Kidney tubule cell (primary cell): Measurements from ENCODE around the gene ZNF273.
A peak's percentile ranks its signal among the peaks of the same experiment; 100 is the strongest.
"Not testable (repeated sequence)": the region's sequence is repeated elsewhere in the genome, so short reads cannot be mapped to it uniquely, and the experiment has no call there.

Experiments used
- DNase-seq: peaks from one replicate; pipeline ENCODE4 v3.0.0-alpha.2; 2018; ENCODE audit warnings: low spot score

The ZNF273 gene

DNA sequence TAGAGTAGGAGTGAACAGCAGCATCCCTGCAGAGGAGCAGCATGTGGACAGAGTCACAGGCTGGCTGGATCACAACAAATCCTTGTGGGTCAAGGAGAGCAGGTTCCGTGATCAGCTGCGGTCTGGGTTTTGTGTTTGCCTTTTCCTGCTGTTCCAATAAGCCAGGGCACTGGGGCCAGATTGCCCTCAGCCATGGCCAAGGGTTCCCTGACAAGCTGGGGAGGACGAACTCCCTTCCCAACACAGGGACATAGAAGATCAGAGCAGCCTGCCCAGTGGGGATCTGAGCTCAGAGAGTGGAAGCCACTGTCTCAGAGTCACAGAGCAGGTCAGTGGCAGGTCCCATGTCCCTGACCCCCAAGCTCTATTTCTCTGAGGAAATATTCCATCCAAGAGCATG lies 12.8 kb upstream of the ZNF273 start:
- DNase-seq: not testable (repeated sequence)

DNA sequence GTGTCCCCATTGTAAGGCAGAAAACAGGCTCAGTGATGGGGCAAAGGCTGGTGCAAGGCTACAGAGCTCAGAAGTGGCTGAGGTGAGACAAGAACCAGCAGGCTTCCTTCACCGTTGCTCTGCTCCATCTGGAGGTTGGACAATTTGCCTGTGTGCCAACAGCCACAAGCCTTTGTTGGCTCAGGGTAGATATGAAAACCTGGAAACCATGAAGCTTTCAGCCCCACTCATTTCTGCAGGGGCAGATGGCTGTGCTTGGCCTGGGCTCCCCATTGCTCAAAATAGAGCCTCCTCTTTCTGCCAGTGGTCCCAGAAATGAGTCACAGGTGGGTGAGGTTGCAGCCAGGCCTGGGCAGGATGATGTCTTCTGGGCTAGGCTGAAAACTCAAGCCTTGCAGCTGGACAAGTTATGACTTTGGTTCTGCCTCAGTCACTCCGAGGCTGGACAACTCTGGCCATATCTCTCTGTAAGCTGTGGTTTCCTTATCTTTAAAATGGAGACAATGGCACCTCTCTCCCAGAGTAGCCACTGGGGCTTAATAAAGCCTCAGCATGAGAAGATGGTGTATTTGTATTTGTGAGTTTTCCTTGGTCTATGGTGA lies 12.2 kb upstream of the ZNF273 start:
- no peak for DNase-seq

DNA sequence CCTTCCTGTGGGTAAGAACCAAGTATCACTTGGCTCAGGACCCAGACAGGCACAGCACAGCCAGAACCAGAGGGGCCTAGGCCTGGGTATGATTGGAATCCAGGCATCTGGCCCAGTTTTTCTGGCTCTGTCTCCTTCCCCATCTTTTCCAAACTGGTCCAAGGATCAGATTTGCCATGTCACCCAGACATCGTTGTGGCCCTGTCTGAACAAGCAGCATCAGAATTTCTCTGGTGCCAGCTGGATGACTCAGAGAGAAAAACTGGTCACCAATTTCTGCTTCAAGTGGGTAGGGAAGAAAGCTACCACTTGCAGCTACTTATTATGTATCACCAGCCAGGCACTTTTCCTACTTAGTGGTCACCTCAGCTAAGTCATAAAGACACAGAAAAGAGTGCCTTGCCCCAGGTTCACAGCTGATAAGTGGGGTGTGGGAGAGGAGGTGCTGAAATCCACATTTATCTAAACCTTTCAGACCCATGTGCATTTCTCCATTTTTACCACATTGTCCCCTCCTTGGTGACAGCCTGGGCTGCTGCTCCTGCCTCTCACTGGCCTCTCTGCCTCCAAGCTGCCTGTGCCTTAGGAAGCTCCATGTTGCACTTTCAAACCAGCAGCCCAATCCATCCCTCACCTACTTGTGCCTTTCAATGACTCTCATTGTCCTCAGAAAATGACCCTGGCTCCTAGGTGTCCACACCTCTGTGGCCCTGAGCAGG lies 11.6 kb upstream of the ZNF273 start:
- peak; percentile 56 for DNase-seq

DNA sequence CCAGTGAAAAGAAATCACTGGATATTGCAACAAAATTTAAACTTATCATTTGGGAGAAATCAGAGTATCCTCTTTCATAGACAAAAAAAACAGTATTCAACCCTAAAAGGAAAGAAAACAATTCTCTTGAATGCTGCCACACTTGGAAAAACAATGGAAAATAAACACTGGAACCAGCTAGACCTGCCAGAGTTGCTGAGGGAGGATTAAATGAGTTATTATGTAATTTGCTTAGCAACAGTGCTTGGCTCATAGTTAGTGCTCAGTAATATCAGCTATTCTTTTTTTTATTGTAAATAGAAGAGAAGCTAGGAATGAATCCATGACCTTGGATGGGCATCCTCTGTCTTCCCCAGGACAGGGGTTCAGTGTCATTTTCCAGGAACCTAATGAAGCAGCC lies 11.0 kb upstream of the ZNF273 start:
- no peak for DNase-seq

- no peak for DNase-seq
Observed at GRCh38 chr7:64892666-64893309, 10.3 kb upstream of the ZNF273 start.

DNA sequence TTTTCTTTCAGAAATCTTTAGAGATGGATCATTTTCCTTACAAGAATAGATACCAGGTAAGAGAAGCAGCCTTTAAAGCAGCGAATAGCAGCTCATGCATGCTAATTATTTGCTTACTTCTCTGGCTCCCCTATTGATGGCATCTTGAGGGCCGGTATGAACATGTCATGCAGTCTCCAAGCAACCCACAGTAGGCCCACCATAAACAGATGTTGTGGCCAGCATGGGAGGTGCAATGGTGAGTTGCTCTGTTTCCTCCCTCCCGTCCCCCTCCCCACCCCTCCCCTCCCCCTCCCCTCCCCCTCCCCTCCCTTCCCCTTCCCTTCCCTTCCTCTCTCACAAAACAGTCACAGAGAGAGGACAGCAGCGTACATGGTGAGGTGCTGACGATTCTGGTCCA lies 9.7 kb upstream of the ZNF273 start:
- DNase-seq: no peak

- DNase-seq: not testable (repeated sequence)
Observed at GRCh38 chr7:64902461-64902805, 640 bp upstream of the ZNF273 start.

GRCh38 chr7:64904008-64904407 lies 935 bp downstream of the ZNF273 start:
- no peak for DNase-seq

DNA sequence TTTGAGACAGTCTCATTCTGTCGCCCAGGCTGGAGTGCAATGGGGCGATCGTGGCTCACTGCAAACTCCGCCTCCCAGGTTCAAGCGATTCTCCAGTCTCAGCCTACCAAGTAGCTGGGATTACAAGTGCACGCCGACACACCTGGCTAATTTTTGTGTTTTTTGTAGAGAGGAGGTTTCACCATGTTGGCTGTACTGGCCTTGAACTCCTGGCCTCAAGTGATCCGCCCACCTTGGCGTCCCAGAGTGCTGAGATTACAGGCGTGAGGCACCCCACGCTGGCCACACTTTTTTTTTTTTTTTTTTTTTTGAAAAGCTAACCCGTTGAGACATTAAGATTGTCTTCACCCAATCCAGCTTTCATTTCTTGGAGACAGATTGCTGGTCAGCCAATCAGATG lies 2.1 kb downstream of the ZNF273 start:
- no peak for DNase-seq

GRCh38 chr7:64905547-64905946 lies 2.5 kb downstream of the ZNF273 start:
- DNase-seq: no peak

DNA sequence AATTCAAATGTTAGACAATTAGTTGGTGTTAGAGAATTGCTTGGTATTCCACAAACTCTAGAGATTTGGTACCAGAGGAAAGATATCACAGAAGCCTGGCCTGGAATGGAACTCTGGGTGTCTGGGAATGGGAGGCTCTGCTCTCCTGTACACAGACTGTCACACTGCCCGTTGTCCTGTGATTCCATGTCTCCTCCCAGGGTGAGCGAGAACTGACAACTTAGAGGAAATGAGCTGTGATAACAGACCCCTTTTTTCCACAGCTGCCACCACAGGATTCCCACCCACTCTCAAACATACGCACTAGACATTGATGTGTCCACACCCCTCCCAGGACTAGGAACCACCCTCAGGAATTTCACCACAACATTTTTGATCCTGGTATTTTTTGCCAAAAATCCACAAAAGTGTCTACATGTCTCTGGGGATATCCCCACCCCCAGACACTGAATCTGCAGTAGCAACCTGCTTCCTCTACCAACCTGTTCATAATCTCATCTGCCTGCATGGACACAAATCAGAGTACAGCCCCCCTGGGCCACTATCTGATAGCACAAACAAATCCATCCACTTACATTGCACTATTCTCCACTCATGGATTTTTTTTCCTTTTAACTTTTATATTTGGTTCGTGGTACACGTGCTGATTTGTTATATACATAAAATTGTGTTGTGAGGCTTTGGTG lies 4.7 kb downstream of the ZNF273 start:
- DNase-seq: no peak

DNA sequence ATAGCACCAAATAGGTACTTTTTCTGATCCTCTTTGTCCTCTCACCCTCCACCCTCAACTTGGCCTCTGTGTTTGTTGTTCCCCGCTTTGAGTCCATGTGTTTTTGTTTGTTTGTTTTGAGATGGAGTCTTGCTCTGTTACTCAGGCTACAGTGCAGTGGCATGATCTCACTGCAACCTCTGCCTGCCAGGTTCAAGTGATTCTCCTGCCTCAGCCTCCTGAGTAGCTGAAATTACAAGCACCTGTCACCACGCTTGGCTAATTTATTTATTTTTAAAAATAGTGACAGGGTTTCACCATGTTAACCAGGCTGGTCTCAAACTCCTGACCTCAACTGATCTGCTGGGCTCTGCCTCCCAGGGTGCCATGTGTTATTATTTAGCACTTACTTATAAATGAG lies 5.3 kb downstream of the ZNF273 start:
- DNase-seq: peak; percentile 13

- no peak for DNase-seq
Observed at GRCh38 chr7:64914557-64914956, 11.5 kb downstream of the ZNF273 start.

GRCh38 chr7:64915301-64915700 lies 12.2 kb downstream of the ZNF273 start:
- DNase-seq: not testable (repeated sequence)

DNA sequence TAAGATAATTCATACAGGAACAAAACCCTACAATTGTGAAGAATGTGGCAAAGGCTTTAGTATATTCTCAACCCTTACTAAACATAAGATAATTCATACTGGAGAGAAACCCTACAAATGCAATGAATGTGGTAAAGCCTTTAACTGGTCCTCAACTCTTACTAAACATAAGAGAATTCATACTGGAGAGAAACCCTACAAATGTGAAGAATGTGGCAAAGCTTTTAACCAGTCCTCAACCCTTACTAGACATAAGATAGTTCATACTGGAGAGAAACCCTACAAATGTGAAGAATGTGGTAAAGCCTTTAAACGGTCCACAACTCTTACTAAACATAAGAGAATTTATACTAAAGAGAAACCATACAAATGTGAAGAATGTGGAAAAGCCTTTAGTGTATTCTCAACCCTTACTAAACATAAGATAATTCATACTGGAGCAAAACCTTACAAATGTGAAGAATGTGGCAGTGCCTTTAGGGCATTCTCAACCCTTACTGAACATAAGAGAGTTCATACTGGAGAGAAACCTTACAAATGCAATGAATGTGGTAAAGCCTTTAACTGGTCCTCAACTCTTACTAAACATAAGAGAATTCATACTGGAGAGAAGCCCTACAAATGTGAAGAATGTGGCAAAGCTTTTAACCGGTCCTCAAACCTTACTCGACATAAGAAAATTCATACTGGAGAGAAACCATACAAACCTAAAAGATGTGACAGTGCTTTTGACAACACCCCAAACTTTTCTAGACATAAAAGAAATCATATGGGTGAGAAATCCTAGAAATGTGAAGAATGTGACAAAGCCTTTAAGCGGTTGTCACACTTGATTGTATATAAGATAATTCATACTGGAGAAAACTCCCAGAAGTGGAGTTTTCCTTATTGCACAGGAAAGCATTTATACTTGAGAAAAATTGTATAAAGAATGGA lies 25.4 kb downstream of the ZNF273 start:
- not testable (repeated sequence) for DNase-seq

DNA sequence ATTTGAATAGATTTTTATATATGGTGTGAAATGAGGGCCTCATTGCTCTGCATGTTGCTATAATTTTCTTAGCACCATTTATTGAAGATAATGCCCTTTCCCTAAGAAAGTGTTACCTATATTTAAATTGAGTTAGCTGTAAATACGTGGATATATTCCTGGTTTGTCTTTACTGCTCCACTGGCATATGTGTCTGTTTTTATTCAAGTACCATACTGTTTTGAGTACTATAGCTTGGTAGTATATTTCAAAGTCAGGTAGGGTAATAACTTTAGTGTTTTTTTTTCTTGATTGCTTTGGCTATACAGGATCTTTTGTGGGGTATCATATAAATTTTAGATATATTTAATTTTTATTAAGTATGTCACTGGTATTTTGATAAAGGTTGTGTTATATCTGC lies 31.4 kb downstream of the ZNF273 start:
- no peak for DNase-seq

- DNase-seq: no peak
Observed at GRCh38 chr7:64938540-64938939, 35.5 kb downstream of the ZNF273 start.

- not testable (repeated sequence) for DNase-seq
Observed at GRCh38 chr7:64940021-64940420, 36.9 kb downstream of the ZNF273 start.

DNA sequence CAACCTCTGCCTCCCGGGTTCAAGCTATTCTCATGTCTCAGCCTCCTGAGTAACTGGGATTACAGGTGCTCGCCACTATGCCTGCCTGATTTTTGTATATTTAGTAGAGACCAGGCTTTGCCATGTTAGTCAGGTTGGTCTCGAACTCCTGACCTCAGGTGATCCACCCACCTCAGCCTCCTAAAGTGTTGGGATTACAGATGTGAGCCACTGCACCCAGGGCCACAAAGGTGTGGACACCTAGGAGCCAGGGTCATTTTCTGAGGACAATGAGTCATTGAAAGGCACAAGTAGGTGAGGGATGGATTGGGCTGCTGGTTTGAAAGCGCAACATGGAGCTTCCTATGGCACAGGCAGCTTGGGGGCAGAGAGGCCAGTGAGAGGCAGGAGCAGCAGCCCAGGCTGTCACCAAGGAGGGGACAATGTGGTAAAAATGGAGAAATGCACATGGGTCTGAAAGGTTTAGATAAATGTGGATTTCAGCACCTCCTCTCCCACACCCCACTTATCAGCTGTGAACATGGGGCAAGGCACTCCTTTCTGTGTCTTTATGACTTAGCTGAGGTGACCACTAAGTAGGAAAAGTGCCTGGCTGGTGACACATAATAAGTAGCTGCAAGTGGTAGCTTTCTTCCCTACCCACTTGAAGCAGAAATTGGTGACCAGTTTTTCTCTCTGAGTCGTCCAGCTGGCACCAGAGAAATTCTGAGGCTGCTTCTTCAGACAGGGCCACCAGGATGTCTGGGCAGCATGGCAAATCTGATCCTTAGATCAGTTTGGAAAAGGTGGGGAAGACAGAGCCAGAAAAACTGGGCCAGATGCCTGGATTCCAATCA lies 41.8 kb downstream of the ZNF273 start:
- DNase-seq: peak; percentile 44

DNA sequence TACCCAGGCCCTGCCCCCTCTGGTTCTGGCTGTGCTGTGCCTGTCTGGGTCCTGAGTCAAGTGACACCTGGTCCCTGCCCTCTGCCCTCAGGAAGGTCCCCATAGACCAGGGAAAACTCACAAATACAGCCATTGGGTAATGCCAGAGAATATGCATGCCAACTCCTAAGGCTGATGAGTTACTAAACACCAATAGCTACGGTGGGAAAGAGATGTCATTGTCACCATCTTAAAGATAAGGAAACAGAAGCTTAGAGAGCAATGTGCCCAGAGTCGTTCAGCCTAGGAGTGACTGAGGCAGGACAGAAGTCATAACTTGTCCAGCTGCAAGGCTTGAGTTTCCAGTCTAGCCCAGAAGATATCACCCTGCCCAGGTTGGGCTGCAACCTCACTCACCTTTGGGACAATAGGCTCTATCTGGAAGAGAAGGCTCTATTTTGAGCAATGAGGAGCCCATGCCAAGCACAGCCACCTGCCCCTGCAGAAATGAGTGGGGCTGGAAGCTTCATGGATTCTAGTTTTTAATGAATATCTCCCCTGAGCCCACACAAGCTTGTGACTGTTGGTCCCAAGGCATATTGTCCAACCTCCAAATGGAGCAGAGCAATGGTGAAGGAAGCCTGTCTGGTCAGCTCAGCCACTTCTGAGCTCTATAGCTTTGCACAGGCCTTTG lies 42.6 kb downstream of the ZNF273 start:
- no peak for DNase-seq
